T-helper 2 cell treated with Interferon-gamma antibody and Interleukin-4, amounts not matched to agents 5 μg/mL and 100 μg/mL, for 36 hours (primary cell): Measurements from ENCODE around the gene ZNF124.
"Not testable (repeated sequence)": the region's sequence is repeated elsewhere in the genome, so short reads cannot be mapped to it uniquely, and the experiment has no call there.

Source experiments
- DNase-seq: peaks from one replicate; pipeline ENCODE4 v3.0.0; 2021; ENCODE audit warnings: low spot score
- H3K27ac Mint-ChIP-seq: one replicate; pipeline ENCODE4 v1.8.0; 2021; ENCODE audit warnings: mild to moderate bottlenecking, mixed read lengths
- H3K27me3 Mint-ChIP-seq: one replicate; pipeline ENCODE4 v1.8.0; 2021; ENCODE audit warnings: low read depth, mixed read lengths
- H3K36me3 Mint-ChIP-seq: one replicate; pipeline ENCODE4 v1.8.0; 2021; ENCODE audit warnings: low read depth, mixed read lengths
- H3K4me1 Mint-ChIP-seq: one replicate; pipeline ENCODE4 v1.8.0; 2021; ENCODE audit warnings: low read depth, mixed read lengths
- H3K4me3 Mint-ChIP-seq: one replicate; pipeline ENCODE4 v1.8.0; 2022; ENCODE audit warnings: mild to moderate bottlenecking, moderate library complexity, mixed read lengths
- H3K9me3 Mint-ChIP-seq: one replicate; pipeline ENCODE4 v1.8.0; 2021; ENCODE audit warnings: mixed read lengths

The ZNF124 gene

DNA sequence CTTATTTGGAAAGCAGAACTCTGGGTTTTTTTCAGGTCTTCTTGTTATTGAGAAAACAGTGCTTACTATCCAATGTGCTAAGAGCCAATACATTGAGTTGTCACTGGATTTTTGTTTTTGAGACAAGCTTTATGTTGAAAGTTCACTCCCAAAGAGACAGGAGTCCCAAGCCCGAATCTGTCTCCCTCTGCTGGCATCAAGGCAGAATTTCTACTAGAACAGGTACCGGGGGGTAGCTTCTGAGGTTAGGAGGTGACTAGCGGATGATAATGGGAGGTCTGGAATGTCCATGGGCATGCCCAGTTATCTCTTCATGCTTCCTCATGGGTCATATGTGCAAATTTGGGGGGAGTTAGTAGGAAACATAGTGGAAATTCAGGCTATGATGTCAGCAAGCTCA is 25.1 kb downstream of the ZNF124 start:
- no peak for DNase-seq
- Mint-ChIP-seq H3K4me1 (no peaks in the 10 kb centered on the region), H3K9me3 (peaks cover 47% of the 10 kb centered on the region), H3K27me3 (no peaks in the 10 kb centered on the region), H3K4me3 (no peak overlapping the region), H3K27ac (no peak overlapping the region), H3K36me3 (peaks cover 60% of the 10 kb centered on the region)

DNA sequence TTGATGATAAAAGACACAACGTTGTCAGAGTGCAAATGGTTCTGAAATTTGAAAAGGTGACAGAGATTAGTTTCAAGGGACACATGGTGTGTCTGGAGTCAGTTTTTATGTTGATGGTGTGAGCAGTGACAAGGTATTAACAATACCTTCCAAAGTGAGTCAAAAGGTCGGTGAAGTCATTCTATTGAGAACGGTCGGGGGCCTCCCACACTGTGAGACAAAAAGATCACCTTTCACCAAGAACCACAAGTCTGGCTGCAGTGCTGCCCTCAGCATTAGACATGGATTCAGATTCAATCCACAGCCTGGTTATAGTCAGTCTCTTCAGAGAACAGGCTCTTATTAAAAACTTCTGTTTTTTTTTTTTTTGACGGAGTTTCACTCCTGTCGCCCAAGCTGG is 26.5 kb downstream of the ZNF124 start:
- Mint-ChIP-seq H3K4me3 (no peak overlapping the region), H3K36me3 (peaks cover 62% of the 10 kb centered on the region), H3K4me1 (no peaks in the 10 kb centered on the region), H3K27me3 (no peaks in the 10 kb centered on the region), H3K9me3 (peaks cover 55% of the 10 kb centered on the region), H3K27ac (no peak overlapping the region)
- DNase-seq: no peak

DNA sequence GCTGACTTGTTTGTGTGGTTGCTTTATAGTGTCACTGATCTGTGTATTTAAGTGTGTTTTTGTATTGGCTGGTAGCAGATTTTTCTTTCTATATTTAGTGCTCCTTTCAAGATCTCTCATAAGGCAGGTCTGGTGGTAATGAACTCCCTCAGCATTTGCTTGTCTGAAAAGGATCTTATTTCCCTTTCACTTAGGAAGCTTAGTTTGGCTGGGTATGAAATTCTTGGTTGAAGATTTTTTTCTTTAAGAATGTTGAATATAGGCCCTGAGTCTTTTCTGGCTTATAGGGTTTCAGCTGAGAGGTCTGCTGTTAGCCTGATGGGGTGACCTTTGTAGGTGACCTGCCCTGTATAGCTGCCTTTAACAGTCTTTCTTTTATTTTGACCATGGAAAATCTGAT is 32.3 kb downstream of the ZNF124 start:
- DNase-seq, H3K27ac Mint-ChIP-seq, H3K4me3 Mint-ChIP-seq, H3K27me3 Mint-ChIP-seq, H3K4me1 Mint-ChIP-seq: not testable (repeated sequence)
- peaks cover 45% of the 10 kb centered on the region for H3K36me3 Mint-ChIP-seq
- peaks cover 84% of the 10 kb centered on the region for H3K9me3 Mint-ChIP-seq

DNA sequence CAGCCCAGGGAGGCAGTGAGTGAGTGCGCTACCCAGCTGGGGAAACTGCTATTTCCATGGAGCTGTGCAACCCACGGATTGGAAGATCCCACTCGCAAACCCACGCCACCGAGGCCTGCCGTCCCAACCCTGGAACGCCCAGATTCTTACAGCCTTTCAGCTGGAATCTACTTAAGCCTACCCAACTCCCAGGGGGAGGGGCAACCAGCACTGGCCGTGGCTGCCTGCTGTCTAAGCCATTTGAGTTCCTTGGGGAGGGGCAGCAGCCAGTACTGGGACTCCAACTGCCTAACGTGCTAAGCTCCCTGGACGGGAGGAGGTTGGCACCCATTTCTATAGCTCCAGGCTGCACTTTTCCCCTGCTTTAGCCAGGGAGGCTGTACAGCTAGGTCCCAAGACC is 40.6 kb downstream of the ZNF124 start:
- peaks cover 54% of the 10 kb centered on the region for H3K9me3 Mint-ChIP-seq

DNA sequence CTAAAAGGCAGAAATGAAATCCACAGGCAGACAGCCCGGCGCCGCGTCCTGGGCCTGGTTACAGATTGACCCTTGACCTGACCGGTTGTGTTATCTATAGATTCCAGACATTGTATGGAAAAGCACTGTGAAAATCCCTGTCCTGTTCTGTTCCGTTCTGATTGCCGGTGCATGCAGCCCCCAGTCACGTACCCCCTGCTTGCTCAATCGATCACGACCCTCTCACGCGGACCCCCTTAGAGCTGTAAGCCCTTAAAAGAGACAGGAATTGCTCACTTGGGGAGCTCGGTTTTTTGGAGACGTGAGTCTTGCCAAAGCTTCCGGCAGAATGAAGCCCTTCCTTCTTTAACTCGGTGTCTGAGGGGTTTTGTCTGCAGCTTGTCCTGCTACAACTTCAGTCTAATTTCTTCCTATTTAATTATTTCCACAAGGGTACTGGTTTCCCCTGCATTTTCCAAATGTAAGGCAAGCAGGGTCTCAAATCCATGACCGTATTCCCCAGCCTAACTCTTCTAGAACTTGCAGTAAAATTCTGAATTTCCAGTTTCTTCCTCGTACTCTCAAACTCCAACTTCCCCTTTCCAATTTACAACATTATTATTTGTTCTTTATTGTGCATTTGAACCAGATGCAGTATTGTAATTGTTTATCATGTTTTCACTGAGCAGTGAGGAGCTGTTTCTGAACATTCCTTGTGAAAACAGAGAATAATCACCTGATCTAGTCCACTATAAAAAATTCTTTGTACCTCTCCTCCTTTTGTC is 44.1 kb downstream of the ZNF124 start:
- Mint-ChIP-seq H3K36me3 (peaks cover 22% of the 10 kb centered on the region), H3K27ac (peak overlapping the region; percentile 85), H3K9me3 (peaks cover 27% of the 10 kb centered on the region), H3K4me3 (peak overlapping the region; percentile 88)
- H3K27me3 Mint-ChIP-seq, DNase-seq, H3K4me1 Mint-ChIP-seq: not testable (repeated sequence)

More for the DNA sequence above, 40.6 kb downstream of the ZNF124 start:
- Mint-ChIP-seq H3K4me3 (no peak overlapping the region), H3K4me1 (peaks cover 6% of the 10 kb centered on the region), H3K36me3 (peaks cover 40% of the 10 kb centered on the region), H3K27ac (no peak overlapping the region), H3K27me3 (no peaks in the 10 kb centered on the region)
- DNase-seq: no peak

DNA sequence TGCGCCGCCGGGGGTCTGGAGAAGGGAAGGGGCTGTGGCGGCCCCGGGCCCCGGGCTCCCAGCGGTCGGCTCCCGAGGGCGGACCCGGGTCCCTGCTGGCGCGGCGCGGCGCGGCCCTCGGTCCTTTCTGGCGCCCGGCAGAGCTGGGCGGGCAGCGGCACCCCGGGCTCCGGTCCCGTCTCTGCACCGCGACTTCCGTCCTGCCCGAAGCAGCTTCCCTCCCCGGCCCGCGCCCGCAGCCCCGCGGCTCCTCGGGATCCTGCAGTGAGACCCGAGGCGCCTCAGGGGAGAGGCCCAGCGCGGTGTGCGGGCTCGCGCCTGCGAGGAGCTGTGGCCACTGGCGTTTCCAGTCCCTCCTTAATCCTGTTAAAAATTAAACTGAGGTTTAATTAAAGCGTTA is 45.2 kb downstream of the ZNF124 start:
- H3K27me3 Mint-ChIP-seq, H3K4me1 Mint-ChIP-seq, DNase-seq, H3K27ac Mint-ChIP-seq, H3K4me3 Mint-ChIP-seq: not testable (repeated sequence)
- H3K36me3 Mint-ChIP-seq: peaks cover 12% of the 10 kb centered on the region
- H3K9me3 Mint-ChIP-seq: peaks cover 26% of the 10 kb centered on the region

DNA sequence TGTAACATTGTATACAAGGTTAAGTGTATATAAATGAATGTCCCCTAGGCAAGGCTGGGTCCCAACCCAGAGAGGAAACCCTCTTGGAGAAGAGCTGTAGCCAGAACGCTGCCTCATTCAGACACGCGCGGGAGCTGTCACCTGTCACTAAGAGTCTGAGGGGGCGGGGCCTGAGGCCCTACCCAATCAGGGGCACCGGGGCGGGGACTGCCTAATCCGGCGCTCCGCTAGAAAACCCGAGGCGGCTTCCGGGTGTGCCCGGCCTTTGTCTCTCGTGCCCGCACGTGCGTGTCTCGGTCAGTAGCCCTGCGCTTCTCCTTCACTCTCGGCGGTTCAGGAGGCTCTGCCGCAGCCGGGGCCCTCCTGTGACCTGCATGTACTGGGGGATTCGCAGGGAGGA is 45.7 kb downstream of the ZNF124 start:
- not testable (repeated sequence) for DNase-seq, H3K27me3 Mint-ChIP-seq, H3K27ac Mint-ChIP-seq, H3K4me1 Mint-ChIP-seq, H3K4me3 Mint-ChIP-seq
- peaks cover 12% of the 10 kb centered on the region for H3K36me3 Mint-ChIP-seq
- peaks cover 26% of the 10 kb centered on the region for H3K9me3 Mint-ChIP-seq

DNA sequence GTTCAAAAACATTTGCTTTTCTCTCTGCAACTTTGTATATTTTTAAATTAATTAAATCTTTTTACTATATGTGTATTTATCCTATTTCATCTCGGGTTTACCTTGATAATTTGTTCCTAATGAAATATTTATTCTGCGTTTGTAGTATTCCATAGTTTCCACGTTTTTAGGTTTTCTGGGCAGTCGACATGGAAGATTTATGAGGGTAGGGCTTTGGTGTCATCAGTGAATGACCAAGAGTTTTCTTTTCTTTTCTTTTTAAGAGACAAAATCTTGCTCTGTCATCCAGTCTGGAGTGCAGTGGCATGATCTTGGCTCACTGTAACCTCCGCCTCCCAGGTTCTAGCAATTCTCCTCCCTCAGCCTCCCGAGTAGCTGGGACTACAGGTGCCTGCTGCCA is 50.4 kb downstream of the ZNF124 start:
- no peak for DNase-seq
- Mint-ChIP-seq H3K4me1 (no peaks in the 10 kb centered on the region), H3K27ac (no peak overlapping the region), H3K9me3 (peaks cover 15% of the 10 kb centered on the region), H3K4me3 (no peak overlapping the region), H3K36me3 (no peaks in the 10 kb centered on the region), H3K27me3 (no peaks in the 10 kb centered on the region)

DNA sequence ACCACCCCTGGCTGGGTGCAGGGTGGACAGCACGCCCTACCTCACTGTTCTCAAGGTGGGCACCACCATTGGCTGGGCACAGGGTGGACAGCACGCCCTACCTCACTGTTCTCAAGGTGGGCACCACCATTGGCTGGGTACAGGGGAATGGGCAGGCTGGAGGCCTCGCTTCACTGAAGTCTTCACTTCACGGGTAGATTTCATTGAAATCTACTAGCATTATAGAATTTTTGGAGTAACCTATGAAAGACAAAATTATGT is 51.5 kb downstream of the ZNF124 start:
- H3K4me1 Mint-ChIP-seq, H3K36me3 Mint-ChIP-seq, H3K27ac Mint-ChIP-seq, H3K4me3 Mint-ChIP-seq, DNase-seq, H3K27me3 Mint-ChIP-seq: not testable (repeated sequence)
- H3K9me3 Mint-ChIP-seq: peaks cover 15% of the 10 kb centered on the region

DNA sequence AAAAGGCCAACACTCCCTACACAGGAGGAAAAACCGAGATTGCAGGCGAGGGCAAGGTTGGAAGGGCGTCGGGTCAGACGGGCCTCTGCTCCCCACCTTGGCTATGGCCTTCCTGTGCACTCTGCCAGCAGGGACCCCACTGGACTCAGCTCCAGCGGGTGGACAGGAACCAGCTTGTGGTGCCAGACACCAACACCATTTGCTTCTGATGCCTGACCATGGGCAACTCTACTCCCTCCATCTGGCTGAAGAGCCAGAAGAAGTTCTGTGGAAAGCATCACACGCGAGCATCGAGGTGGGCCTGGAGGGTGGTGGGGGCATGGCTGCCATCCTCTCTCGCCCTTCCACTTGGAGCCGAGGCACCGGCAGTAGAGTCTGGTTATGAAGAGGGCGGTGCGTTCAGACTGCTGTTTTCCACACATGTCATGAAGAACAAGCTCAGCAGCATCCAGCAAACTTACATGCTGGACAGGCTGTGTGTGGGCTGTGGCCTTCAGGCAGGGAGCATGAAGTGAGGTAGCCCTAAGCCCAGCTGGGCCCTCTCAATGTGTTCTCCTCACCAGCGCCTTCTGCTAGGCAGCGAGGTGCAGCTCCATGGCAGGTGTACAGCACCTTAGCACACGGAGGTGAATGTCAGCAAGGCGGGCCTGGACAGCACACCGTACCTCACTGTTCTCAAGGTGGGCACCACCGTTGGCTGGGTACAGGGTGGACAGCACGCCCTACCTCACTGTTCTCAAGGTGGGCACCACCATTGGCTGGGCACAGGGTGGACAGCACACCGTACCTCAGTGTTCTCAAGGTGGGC is 52.0 kb downstream of the ZNF124 start:
- peaks cover 15% of the 10 kb centered on the region for H3K9me3 Mint-ChIP-seq
- no peaks in the 10 kb centered on the region for H3K4me1 Mint-ChIP-seq
- H3K36me3 Mint-ChIP-seq: no peaks in the 10 kb centered on the region
- no peak for DNase-seq
- H3K27me3 Mint-ChIP-seq: no peaks in the 10 kb centered on the region
- no peak overlapping the region for H3K4me3 Mint-ChIP-seq
- no peak overlapping the region for H3K27ac Mint-ChIP-seq

DNA sequence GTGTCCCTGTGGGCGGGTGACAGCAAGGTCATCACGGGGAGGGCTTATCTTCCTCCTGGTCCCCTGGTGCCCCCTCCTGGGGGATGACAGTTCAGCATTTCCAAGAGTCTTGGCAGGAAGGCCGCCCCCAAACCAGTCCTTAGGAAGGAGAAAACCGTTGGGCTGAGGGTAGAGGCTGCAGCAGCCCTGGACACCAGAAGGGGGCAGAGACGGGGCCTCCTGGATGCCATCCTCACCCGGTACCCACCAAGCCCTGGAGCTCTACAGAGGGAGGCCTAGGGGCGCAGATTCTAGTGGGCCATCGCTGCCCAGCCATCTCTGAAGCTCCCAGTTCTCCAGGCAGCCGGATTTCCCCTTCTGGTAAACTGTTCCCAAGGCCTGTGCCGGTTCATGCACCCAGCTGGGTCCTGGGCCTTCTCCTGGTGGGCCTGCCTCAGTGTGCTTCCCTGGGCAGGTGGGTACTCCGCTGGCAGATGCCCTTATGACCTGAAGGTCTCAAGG is 52.8 kb downstream of the ZNF124 start:
- DNase-seq: no peak
- Mint-ChIP-seq H3K27me3 (peaks cover 3% of the 10 kb centered on the region), H3K27ac (no peak overlapping the region), H3K36me3 (no peaks in the 10 kb centered on the region), H3K9me3 (peaks cover 11% of the 10 kb centered on the region), H3K4me1 (no peaks in the 10 kb centered on the region), H3K4me3 (no peak overlapping the region)

DNA sequence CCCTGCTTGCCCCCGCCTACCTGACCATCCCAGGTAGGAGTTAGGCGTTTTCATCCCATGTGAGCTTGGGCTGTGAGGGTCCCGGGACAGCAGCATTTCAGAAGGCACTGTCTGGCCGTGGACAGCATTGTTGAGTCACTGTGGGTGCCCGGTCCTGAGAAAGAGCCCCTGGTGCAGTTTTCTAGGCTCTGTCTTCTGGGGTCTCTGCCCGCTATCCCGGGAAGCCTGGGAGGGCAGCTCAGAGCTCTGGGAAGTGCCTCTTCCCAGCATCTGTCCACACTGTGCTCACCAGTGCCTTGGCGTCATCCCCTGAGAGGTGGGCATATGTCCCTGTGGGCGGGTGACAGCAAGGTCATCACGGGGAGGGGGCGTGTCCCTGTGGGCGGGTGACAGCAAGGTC is 56.3 kb downstream of the ZNF124 start:
- Mint-ChIP-seq H3K4me3 (no peak overlapping the region), H3K27ac (no peak overlapping the region), H3K36me3 (peaks cover 1% of the 10 kb centered on the region), H3K9me3 (no peaks in the 10 kb centered on the region), H3K4me1 (peaks cover 4% of the 10 kb centered on the region), H3K27me3 (peaks cover 21% of the 10 kb centered on the region)
- DNase-seq: no peak

DNA sequence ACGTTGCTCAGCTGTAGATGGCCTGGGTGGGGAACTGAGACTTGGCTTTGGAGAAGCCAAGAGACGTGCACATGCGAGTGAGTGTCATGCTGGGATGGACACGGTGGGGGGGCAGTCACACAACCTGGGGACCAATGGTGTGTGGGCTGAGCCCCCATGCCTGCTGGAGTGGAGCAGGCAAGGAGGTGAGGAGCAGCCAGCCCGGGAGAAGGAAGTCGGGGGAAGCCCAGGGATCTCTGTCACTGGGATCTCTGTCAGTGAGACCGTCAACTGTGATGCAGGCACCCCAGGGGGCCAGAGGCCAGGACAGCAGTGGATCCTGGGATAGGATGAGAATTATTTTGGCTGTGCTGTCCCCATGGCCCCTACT is 56.7 kb downstream of the ZNF124 start:
- no peak overlapping the region for H3K4me3 Mint-ChIP-seq
- no peaks in the 10 kb centered on the region for H3K9me3 Mint-ChIP-seq
- H3K27me3 Mint-ChIP-seq: peaks cover 24% of the 10 kb centered on the region

DNA sequence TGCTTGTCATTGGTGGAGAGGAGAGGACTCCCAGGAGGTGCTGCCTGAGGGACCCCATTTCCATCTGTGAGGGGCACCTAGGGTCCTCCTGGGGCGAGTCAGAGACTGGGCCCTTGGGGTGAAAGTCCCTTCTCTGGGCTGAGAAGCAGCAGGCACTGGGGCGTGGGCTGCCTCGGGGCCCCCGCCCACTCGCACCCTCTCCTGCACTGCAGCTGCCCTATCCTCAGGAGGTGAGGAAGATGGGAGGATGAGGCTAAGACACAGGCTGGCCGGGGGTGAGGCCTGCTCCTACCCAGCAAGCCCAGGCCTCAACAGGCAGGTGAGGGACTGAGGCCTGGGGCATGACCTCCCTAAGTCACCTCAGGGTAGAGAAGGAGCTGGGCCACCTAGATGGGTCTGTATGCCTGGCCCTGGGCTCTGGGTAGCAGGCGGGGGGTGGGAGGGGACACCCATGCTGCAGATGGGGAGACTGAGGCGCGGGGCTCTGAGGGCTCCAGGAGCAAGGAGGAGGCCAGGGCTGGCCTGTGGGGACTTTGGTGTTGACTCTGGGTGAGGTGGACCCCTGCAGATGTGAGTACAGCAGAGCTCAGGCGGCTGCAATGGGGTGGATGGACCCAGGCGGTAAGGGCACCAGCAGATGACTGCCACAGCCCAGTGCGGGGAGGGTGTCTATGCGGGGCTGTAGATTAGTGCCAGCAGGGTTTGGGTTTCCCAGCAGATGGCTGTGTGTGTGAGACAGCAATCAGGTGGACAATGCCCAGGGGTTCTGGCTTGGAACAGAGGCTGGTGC is 57.3 kb downstream of the ZNF124 start:
- peaks cover 30% of the 10 kb centered on the region for H3K27me3 Mint-ChIP-seq
- H3K36me3 Mint-ChIP-seq: peaks cover 1% of the 10 kb centered on the region
- H3K9me3 Mint-ChIP-seq: peaks cover 4% of the 10 kb centered on the region
- H3K27ac Mint-ChIP-seq: peak overlapping the region; percentile 56
- DNase-seq: no peak
- no peak overlapping the region for H3K4me3 Mint-ChIP-seq
- peaks cover 8% of the 10 kb centered on the region for H3K4me1 Mint-ChIP-seq

More for the DNA sequence above, 56.7 kb downstream of the ZNF124 start:
- H3K27ac Mint-ChIP-seq: peak overlapping the region; percentile 56
- no peak for DNase-seq
- peaks cover 4% of the 10 kb centered on the region for H3K4me1 Mint-ChIP-seq
- peaks cover 1% of the 10 kb centered on the region for H3K36me3 Mint-ChIP-seq
